GM12892 (cell line): ENCODE measurements around the gene SHISA5.

Source experiments
- POLR2A ChIP-seq: IDR thresholded peaks from 2 replicates; pipeline ENCODE4 v1.6.1; 2011; ENCODE audit warnings: low read depth, low read length, control low read depth
- POLR2AphosphoS5 ChIP-seq: IDR thresholded peaks from 2 replicates; pipeline ENCODE4 v1.6.1; 2011; ENCODE audit warnings: low read depth, low read length, control low read depth
- TAF1 ChIP-seq: IDR thresholded peaks from 2 replicates; pipeline ENCODE4 v1.6.1; 2011; ENCODE audit warnings: low read depth, mild to moderate bottlenecking, control low read depth, low read length, borderline replicate concordance

DNA sequence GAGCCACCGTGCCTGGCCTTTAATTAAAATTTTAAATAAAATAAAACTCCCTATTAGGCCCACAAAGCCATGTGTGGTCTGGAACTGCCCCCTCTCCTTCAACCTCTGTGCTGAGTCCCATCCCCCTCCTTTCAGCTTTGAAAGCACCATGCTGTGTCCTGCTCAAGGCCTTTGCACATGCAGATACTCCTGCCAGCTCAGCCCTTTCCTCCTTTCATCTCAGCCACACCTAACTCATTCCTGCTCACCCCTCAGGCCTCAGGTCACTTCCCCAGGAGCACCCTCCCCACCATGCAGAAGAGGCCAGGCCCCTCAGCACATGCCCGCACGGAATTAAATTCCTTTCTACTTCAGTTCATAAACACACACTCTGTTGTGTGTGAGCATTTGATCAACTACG, 29.4 kb downstream of the SHISA5 start:
- TF ChIP-seq POLR2A (no peak), TAF1 (no peak), POLR2AphosphoS5 (no peak)
